ENCODE measurements around the gene PDYN.

Gene PDYN

DNA sequence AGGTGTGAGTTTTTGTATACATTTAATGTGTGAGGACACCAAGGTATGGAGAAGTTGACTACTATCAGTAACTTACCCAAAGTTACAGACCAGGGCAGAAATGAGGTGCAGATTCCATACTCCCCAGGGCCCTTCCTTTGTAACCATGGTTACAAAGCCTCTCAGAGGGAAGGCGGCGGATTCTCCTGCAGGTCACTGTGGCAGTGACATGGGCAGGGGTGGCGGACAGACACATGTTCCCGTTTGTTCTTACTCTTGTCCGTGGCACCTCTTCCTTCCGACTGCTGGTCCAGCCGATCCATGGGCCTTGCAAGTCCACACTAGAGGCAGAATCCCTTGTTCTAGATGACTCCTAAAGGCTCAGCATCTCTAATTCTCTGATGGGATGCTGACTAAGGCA lies 43.0 kb downstream of the PDYN start:
- no peak overlapping the region for H3K27ac ChIP-seq
- TF ChIP-seq, protein P1, sequence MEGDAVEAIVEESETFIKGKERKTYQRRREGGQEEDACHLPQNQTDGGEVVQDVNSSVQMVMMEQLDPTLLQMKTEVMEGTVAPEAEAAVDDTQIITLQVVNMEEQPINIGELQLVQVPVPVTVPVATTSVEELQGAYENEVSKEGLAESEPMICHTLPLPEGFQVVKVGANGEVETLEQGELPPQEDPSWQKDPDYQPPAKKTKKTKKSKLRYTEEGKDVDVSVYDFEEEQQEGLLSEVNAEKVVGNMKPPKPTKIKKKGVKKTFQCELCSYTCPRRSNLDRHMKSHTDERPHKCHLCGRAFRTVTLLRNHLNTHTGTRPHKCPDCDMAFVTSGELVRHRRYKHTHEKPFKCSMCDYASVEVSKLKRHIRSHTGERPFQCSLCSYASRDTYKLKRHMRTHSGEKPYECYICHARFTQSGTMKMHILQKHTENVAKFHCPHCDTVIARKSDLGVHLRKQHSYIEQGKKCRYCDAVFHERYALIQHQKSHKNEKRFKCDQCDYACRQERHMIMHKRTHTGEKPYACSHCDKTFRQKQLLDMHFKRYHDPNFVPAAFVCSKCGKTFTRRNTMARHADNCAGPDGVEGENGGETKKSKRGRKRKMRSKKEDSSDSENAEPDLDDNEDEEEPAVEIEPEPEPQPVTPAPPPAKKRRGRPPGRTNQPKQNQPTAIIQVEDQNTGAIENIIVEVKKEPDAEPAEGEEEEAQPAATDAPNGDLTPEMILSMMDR (IDR thresholded peaks at IDR 0.05), result no peak
- TF ChIP-seq ZFX (IDR thresholded peaks at IDR 0.05; ENCODE audit: borderline replicate concordance), result no peak

DNA sequence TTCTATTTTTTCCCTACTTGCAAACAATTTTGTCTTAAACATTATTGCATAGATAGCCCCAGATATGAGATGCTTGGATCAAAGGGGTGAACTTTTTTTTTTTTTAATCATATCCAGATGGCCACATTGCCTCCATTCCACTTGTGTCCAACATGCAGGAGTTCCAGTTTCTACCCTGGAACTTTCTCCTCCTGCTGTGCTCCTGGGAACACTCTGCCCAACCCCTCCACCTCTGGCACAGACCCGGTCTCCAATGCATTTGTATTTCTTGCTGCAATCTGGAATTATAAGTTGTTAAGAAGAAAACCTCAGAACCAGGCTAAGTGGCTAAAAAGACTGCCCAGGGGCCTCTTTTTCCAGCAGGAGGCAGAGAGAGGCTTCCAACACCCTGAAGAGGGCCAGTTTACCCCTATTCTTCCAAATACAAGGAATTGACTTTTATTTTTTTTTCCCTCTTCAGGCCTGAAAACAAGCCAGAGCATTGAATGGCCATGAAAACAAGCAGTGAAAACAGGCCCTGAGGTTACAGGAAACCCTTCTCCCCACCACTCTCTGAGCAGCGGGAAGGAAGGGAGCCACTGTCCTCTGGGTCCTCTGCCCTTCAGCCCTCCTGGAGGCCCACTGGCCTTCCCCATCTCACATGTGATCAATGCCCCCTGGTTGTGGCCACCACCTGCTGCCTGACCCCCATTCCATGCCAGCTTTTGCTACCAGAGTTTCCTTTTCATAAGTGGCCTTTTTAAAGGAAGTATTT lies 44.3 kb downstream of the PDYN start:
- H3K27ac ChIP-seq, result no peak overlapping the region
- TF ChIP-seq, protein P1 (IDR thresholded peaks at IDR 0.05), result no peak
- TF ChIP-seq ZFX (IDR thresholded peaks at IDR 0.05; ENCODE audit: borderline replicate concordance), result no peak

DNA sequence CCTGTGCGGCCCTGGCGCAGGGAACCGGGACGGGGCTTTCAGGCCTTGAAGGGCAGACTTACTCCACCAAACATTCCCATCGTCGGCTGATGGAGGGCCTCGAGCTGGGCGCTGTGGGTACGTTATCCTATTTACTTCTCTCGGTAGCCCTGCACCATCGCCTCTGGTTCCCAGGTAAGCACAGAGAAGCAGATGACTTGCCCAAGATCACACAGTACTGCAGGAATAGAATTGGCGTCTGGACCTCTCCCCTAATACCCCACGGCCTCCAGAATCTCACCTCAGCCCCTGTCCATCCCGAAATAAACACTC lies 46.4 kb downstream of the PDYN start:
- no peak overlapping the region for H3K27ac ChIP-seq
- no peak for TF ChIP-seq ZFX (IDR thresholded peaks at IDR 0.05; ENCODE audit: borderline replicate concordance)
- TF ChIP-seq, protein P1 (IDR thresholded peaks at IDR 0.05), result no peak

DNA sequence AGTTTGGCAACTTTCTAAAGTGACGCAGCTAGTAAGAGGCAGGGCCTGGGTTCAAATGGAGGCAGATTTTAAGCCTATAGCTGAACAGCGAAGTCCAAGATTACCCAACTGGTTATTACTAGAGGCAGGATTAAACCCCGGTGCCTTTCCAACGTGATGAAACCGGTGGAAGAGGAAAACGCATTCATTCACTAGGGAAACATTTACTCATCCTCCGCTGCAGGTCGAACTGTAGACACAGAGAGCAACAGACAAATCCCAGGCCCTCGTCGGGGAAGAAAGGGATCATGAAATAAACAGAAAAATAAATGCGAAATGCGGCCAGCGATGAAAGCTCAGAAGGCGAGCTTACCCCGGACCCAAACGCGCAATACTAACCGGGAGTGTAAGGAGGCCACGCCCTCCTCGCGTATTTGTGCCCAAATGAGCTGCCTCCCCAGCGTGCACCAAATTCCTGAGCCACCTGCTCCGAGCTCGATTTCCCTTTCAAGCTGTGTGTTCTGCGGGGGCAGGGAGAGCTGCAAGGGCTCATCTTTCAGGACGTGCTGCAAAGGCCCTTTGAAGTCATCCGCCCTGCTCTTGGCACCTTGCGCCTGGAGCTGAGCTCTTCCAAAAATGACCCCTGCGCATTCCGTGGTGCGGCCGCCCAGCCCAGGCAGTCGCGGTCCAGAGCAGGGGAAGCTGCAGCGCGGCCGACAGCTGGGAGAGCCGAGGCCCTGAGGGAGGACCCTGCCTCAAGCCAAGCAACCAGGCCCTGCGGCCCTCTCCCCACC lies 46.9 kb downstream of the PDYN start:
- H3K27ac ChIP-seq, result no peak overlapping the region

DNA sequence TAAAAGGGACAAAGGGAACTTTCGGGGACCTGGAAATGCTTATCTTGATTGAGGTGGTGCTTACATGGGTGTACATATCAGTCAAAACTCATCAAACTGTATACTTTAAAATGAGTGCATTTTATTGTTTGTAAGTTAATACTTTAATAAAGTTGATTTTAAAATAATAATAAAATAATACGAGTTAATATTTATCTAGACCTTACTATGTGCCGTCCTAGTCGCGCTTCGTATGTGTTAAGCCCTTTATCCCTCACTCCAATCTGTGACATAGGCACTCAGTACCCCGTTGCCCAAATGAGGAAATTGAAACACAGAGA lies 47.5 kb downstream of the PDYN start:
- no peak overlapping the region for H3K27ac ChIP-seq
- TF ChIP-seq, protein P1 (IDR thresholded peaks at IDR 0.05), result no peak
- TF ChIP-seq ZFX (IDR thresholded peaks at IDR 0.05; ENCODE audit: borderline replicate concordance), result no peak

More for the DNA sequence above, 46.9 kb downstream of the PDYN start:
- TF ChIP-seq ZFX (IDR thresholded peaks at IDR 0.05; ENCODE audit: borderline replicate concordance), result no peak
- TF ChIP-seq, protein P1 (IDR thresholded peaks at IDR 0.05), result no peak

DNA sequence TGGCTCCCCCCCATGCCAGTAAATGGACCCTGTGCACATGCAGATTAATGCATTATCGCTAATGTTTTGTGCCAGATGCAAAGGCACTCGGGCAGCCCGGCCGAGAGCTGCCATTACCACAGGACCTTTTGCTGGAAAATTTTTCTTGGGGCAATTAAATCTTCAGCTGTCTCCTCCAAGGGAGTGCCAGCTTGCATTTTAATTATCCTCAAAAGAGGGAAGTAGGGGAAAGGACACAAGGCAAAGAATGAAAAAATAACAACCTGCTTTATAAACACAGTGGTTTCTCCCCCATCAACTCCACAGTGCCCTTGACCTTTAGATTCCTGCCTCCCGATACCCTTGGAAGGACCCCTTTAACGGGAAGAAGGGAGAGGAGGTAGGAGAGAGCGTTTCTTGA lies 48.2 kb downstream of the PDYN start:
- TF ChIP-seq ZFX (IDR thresholded peaks at IDR 0.05; ENCODE audit: borderline replicate concordance), result no peak
- TF ChIP-seq, protein P1 (IDR thresholded peaks at IDR 0.05), result no peak
- H3K27ac ChIP-seq, result no peak overlapping the region

DNA sequence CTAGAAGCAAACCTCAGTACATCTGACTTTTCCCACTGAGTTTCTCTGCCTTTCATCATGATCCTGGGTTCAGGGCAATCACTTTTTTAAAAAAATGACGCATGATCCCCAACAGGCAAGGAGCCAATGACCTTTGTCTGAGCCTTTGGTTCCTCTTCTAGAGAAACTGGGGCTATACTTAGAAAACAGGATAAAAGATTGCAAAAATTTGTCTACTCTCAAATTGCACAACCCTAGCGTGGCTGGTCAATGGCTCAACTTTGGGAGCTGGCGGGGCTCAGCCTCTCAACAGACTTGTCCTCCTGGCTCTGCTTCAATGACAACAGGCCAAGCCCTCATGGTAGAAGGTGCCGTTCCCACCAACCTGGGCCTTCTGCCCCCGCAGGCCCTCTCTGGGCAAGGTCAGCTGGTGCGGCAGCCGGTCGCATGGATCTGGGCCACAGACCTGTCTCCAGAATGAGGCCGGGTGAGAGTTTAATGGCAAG lies 48.7 kb downstream of the PDYN start:
- H3K27ac ChIP-seq, result no peak overlapping the region
- no peak for TF ChIP-seq ZFX (IDR thresholded peaks at IDR 0.05; ENCODE audit: borderline replicate concordance)
- TF ChIP-seq, protein P1 (IDR thresholded peaks at IDR 0.05), result no peak
